GM06990 (cell line): ENCODE measurements around the gene CAMK2N1.

ENCODE experiments used
- DNase-seq: peaks from one replicate; pipeline ENCODE4 v3.0.0-alpha.2; 2011; ENCODE audit not compliant: insufficient read length; ENCODE audit errors: extremely low read depth
- H3K27me3 ChIP-seq: replicated peaks from 2 replicates; pipeline ENCODE4 v1.6.0; 2011; ENCODE audit warnings: low read length; ENCODE audit not compliant: control insufficient read depth, insufficient read depth
- H3K36me3 ChIP-seq: 2 replicates; pipeline ENCODE4 v1.5.1; 2011; ENCODE audit warnings: low read length; ENCODE audit not compliant: control insufficient read depth, insufficient read depth
- H3K4me3 ChIP-seq: replicated peaks from 2 replicates; pipeline ENCODE4 v1.5.1; 2011; ENCODE audit warnings: low read depth, mild to moderate bottlenecking, control low read depth, low read length
- CTCF ChIP-seq: IDR thresholded peaks from 2 replicates; pipeline ENCODE4 v1.5.1; 2011; ENCODE audit warnings: low read length, control low read depth, mild to moderate bottlenecking, inconsistent platforms; ENCODE audit not compliant: insufficient read depth, poor library complexity, severe bottlenecking

The CAMK2N1 gene

GRCh38 chr1:20495661-20496060, 9.7 kb upstream of the CAMK2N1 start:
- DNase-seq: no peak
- Histone ChIP-seq H3K36me3 (peaks cover 12% of the 10 kb centered on the region), H3K27me3 (no peaks in the 10 kb centered on the region; the same call in 1 of the 2 replicates), H3K4me3 (no peak overlapping the region)
- no peak for TF ChIP-seq CTCF

- Histone ChIP-seq H3K36me3 (peaks cover 6% of the 10 kb centered on the region), H3K4me3 (no peak overlapping the region), H3K27me3 (no peaks in the 10 kb centered on the region; the same call in none of the 2 replicates)
- DNase-seq: no peak
- no peak for TF ChIP-seq CTCF
Observed at GRCh38 chr1:20494609-20495311, 8.8 kb upstream of the CAMK2N1 start.

GRCh38 chr1:20493839-20494608, 8.0 kb upstream of the CAMK2N1 start:
- Histone ChIP-seq H3K36me3 (peaks cover 2% of the 10 kb centered on the region), H3K4me3 (no peak overlapping the region), H3K27me3 (no peaks in the 10 kb centered on the region; the same call in none of the 2 replicates)
- peak; percentile 56 for DNase-seq
- peak; percentile 92 for TF ChIP-seq CTCF

GRCh38 chr1:20493309-20493708, 7.3 kb upstream of the CAMK2N1 start:
- H3K36me3 ChIP-seq: peaks cover 2% of the 10 kb centered on the region
- no peak for DNase-seq
- no peak overlapping the region for H3K4me3 ChIP-seq
- no peak for TF ChIP-seq CTCF
- H3K27me3 ChIP-seq: no peaks in the 10 kb centered on the region; the same call in none of the 2 replicates

- no peak overlapping the region for H3K4me3 ChIP-seq
- no peaks in the 10 kb centered on the region; the same call in 1 of the 2 replicates for H3K36me3 ChIP-seq
- no peaks in the 10 kb centered on the region; the same call in none of the 2 replicates for H3K27me3 ChIP-seq
- TF ChIP-seq CTCF: no peak
- no peak for DNase-seq
Observed at GRCh38 chr1:20492751-20493150, 6.7 kb upstream of the CAMK2N1 start.
